Measurements from ENCODE around the gene FGR. TPM values are rescaled to one million over a fixed set of nuclear protein-coding genes. Genes with fewer than 3 reads are reported as not detected.

Gene FGR
- total RNA-seq, 1 experiment from 2014 or later: not detected

- POLR2A ChIA-PET (ENCODE audit: unreplicated experiment): no interaction called here
- no peaks in the 10 kb centered on the region for H3K9me2 ChIP-seq (ENCODE audit: insufficient read depth)
- no peak overlapping the region for H3K4me2 ChIP-seq
- H3K79me2 ChIP-seq (ENCODE audit: low read depth): no peaks in the 10 kb centered on the region
- DNase-seq: no peak
- TF ChIP-seq CTCF (conservative IDR thresholded peaks at IDR 0.05) (no peak), EZH2 (IDR thresholded peaks at IDR 0.05; ENCODE audit: low read depth) (no peak)
- H3K4me1 ChIP-seq (replicated peaks; ENCODE audit: insufficient read depth): peaks cover 5% of the 10 kb centered on the region; the same call in 1 of the 2 replicates
- H2AFZ ChIP-seq: no peak overlapping the region
- H3K27ac ChIP-seq: no peak overlapping the region
- intact Hi-C loops (cut with micrococcal nuclease; ENCODE audit: unreplicated experiment): no loop called here
- no TSS peak for BruUV-seq (replicated peaks)
- H3F3A ChIP-seq (ENCODE audit: insufficient read depth, low read depth): no peaks in the 10 kb centered on the region
- H3K27me3 ChIP-seq (ENCODE audit: insufficient read depth, low read depth): no peaks in the 10 kb centered on the region
- no peaks in the 10 kb centered on the region for H3K9me3 ChIP-seq (ENCODE audit: insufficient read depth, low read depth)
- no peak overlapping the region for H3K4me3 ChIP-seq
- CTCF ChIA-PET: no interaction called here
- H4K20me1 ChIP-seq (ENCODE audit: insufficient read depth): no peaks in the 10 kb centered on the region
- no peaks in the 10 kb centered on the region for H3K36me3 ChIP-seq (ENCODE audit: low read depth)
Measured at GRCh38 chr1:27626031-27626935, 8.7 kb downstream of the FGR start.

GRCh38 chr1:27624467-27625178, 10.4 kb downstream of the FGR start:
- H3K27me3 ChIP-seq (ENCODE audit: insufficient read depth, low read depth): no peaks in the 10 kb centered on the region
- H2AFZ ChIP-seq: no peak overlapping the region
- H3K79me2 ChIP-seq (ENCODE audit: low read depth): no peaks in the 10 kb centered on the region
- ChIA-PET POLR2A (ENCODE audit: unreplicated experiment) (no interaction called here), CTCF (no interaction called here)
- H3K36me3 ChIP-seq (ENCODE audit: low read depth): no peaks in the 10 kb centered on the region
- no peak for DNase-seq
- no peak overlapping the region for H3K4me3 ChIP-seq
- H3F3A ChIP-seq (ENCODE audit: insufficient read depth, low read depth): no peaks in the 10 kb centered on the region
- no peak overlapping the region for H3K4me2 ChIP-seq
- H3K27ac ChIP-seq: no peak overlapping the region
- TF ChIP-seq EZH2 (IDR thresholded peaks at IDR 0.05; ENCODE audit: low read depth): no peak
- no peak for TF ChIP-seq CTCF (conservative IDR thresholded peaks at IDR 0.05)
- BruUV-seq (replicated peaks): no TSS peak
- peaks cover 5% of the 10 kb centered on the region; the same call in 1 of the 2 replicates for H3K4me1 ChIP-seq (replicated peaks; ENCODE audit: insufficient read depth)
- intact Hi-C loops (cut with micrococcal nuclease; ENCODE audit: unreplicated experiment): no loop called here
- no peaks in the 10 kb centered on the region for H3K9me2 ChIP-seq (ENCODE audit: insufficient read depth)
- no peaks in the 10 kb centered on the region for H4K20me1 ChIP-seq (ENCODE audit: insufficient read depth)
- no peaks in the 10 kb centered on the region for H3K9me3 ChIP-seq (ENCODE audit: insufficient read depth, low read depth)

GRCh38 chr1:27623327-27624212, 11.4 kb downstream of the FGR start:
- H3K4me1 ChIP-seq (replicated peaks; ENCODE audit: insufficient read depth): peaks cover 5% of the 10 kb centered on the region; the same call in 1 of the 2 replicates
- ChIA-PET CTCF (interaction anchor here (0.5 kb wide), 1 partner anchor 124 kb away, joined by 3 read pairs; no protein-coding TSS in a partner anchor), POLR2A (ENCODE audit: unreplicated experiment) (interaction anchor here (0.7 kb wide), 1 partner anchor 464 kb away, joined by 4 read pairs; no protein-coding TSS in a partner anchor)
- no peaks in the 10 kb centered on the region for H3K27me3 ChIP-seq (ENCODE audit: insufficient read depth, low read depth)
- H3K4me2 ChIP-seq: no peak overlapping the region
- H3K36me3 ChIP-seq (ENCODE audit: low read depth): no peaks in the 10 kb centered on the region
- no peak overlapping the region for H3K27ac ChIP-seq
- no peaks in the 10 kb centered on the region for H3K9me3 ChIP-seq (ENCODE audit: insufficient read depth, low read depth)
- no peaks in the 10 kb centered on the region for H3F3A ChIP-seq (ENCODE audit: insufficient read depth, low read depth)
- H3K4me3 ChIP-seq: no peak overlapping the region
- intact Hi-C loops (cut with micrococcal nuclease; ENCODE audit: unreplicated experiment): no loop called here
- no peak for TF ChIP-seq CTCF (conservative IDR thresholded peaks at IDR 0.05)
- no peak for TF ChIP-seq EZH2 (IDR thresholded peaks at IDR 0.05; ENCODE audit: low read depth)
- DNase-seq: no peak
- H2AFZ ChIP-seq: no peak overlapping the region
- BruUV-seq (replicated peaks): no TSS peak
- H4K20me1 ChIP-seq (ENCODE audit: insufficient read depth): no peaks in the 10 kb centered on the region
- no peaks in the 10 kb centered on the region for H3K9me2 ChIP-seq (ENCODE audit: insufficient read depth)
- H3K79me2 ChIP-seq (ENCODE audit: low read depth): no peaks in the 10 kb centered on the region

Data from PC-9 (cell line).